CD4-positive, alpha-beta T cell (primary cell): ENCODE measurements around the gene NGF. TPM values are rescaled to one million over a fixed set of nuclear protein-coding genes. Genes with fewer than 3 reads are reported as not detected.
"Not testable (repeated sequence)": the region's sequence is repeated elsewhere in the genome, so short reads cannot be mapped to it uniquely, and the experiment has no call there.

Experiments used
- ATAC-seq: fragments of 200-7000 bp; cut with Tn5 transposase; one replicate; pipeline ENCODE4 v1.10.0; 2022; ENCODE audit warnings: mild to moderate bottlenecking; ENCODE audit not compliant: poor library complexity
- CTCF ChIA-PET: fragments of 350-600 bp; sonication (Branson Sonifier 250); formaldehyde crosslinking; loops from one replicate; lab custom pipeline; 2021; ENCODE audit warnings: antibody characterized with exemption, inconsistent platforms; lab: Charles Lee
- POLR2A ChIA-PET: fragments of 350-600 bp; sonication (Branson Sonifier 250); formaldehyde crosslinking; loops from one replicate; lab custom pipeline; 2021; ENCODE audit warnings: antibody characterized with exemption, inconsistent platforms; lab: Charles Lee
- DNase-seq, 14 experiments: peaks; one replicate each; pipeline ENCODE4 v3.0.0-alpha.2; 2013 to 2020; ENCODE audit warnings: mixed read lengths in 2 of 14
- H3K27ac ChIP-seq, 2 donors: one replicate each; pipeline versions ENCODE4 v1.5.1 to v1.7.0; 2013; ENCODE audit warnings: low read length in 2 of 2, low read depth in 1 of 2, mild to moderate bottlenecking in 1 of 2
- H3K27me3 ChIP-seq, 2 experiments: 1 replicate in 1 of 2; 2 replicates in 1 of 2; pipeline versions ENCODE4 v1.6.1 to v1.7.0; 2013; ENCODE audit warnings: low read length in 2 of 2, control low read depth in 1 of 2, mild to moderate bottlenecking in 1 of 2, moderate library complexity in 1 of 2; ENCODE audit not compliant: insufficient read depth in 2 of 2, control insufficient read depth in 1 of 2
- H3K36me3 ChIP-seq: one replicate; pipeline ENCODE4 v1.6.1; 2013; ENCODE audit warnings: low read length, control low read depth; ENCODE audit not compliant: insufficient read depth
- H3K4me1 ChIP-seq: one replicate; pipeline ENCODE4 v1.6.1; 2013; ENCODE audit warnings: low read length, control low read depth; ENCODE audit not compliant: insufficient read depth
- H3K4me3 ChIP-seq: one replicate; pipeline ENCODE4 v1.5.1; 2013; ENCODE audit warnings: mild to moderate bottlenecking, low read length, moderate library complexity
- H3K9me3 ChIP-seq, 2 experiments: 1 replicate in 1 of 2; 2 replicates in 1 of 2; pipeline versions ENCODE4 v1.6.1 to v1.7.0; 2013; ENCODE audit warnings: low read length in 2 of 2, mild to moderate bottlenecking in 2 of 2, control low read depth in 1 of 2, moderate library complexity in 1 of 2; ENCODE audit not compliant: control insufficient read depth in 1 of 2, insufficient read depth in 1 of 2
- H3K27ac Mint-ChIP-seq: one replicate; pipeline ENCODE4 v1.8.0; 2020; ENCODE audit warnings: mixed read lengths
- H3K27me3 Mint-ChIP-seq: one replicate; pipeline ENCODE4 v1.8.0; 2021; ENCODE audit warnings: mixed read lengths
- H3K36me3 Mint-ChIP-seq: one replicate; pipeline ENCODE4 v1.8.0; 2021; ENCODE audit warnings: low read depth, mixed read lengths
- H3K4me1 Mint-ChIP-seq: one replicate; pipeline ENCODE4 v1.8.0; 2021; ENCODE audit warnings: low read depth, mixed read lengths
- H3K4me3 Mint-ChIP-seq: one replicate; pipeline ENCODE4 v1.8.0; 2020; ENCODE audit warnings: mild to moderate bottlenecking, mixed read lengths
- H3K9me3 Mint-ChIP-seq: one replicate; pipeline ENCODE4 v1.8.0; 2020; ENCODE audit warnings: mixed read lengths
- CTCF ChIP-seq: fragments of 200-600 bp; IDR thresholded peaks from one replicate; pipeline ENCODE4 v1.8.0; 2022; ENCODE audit warnings: antibody characterized with exemption, mild to moderate bottlenecking
- intact Hi-C, 2 experiments: fragments of 100-400 bp; cut with DNase I in 1 of 2; cut with micrococcal nuclease in 1 of 2; formaldehyde crosslinking; loops; one replicate each; pipeline versions ENCODE4 v1.15.1 to v1.9.0; 2023 to 2025; cut with DNase I, micrococcal nuclease
- total RNA-seq, 174 experiments: library from RNA in 2 of 174; stranded (reverse) in 2 of 174; gene quantifications; one replicate each; pipeline ENCODE4 v1.2.3 and lab custom pipeline; 2021 to 2026

The NGF gene
- total RNA-seq, 2 experiments from 2014 or later = not detected

GRCh38 chr1:115311474-115311989 is 26.5 kb downstream of the NGF start:
- Mint-ChIP-seq H3K27me3 (peaks cover 10% of the 10 kb centered on the region), H3K4me3 (no peak overlapping the region), H3K9me3 (no peaks in the 10 kb centered on the region), H3K36me3 (no peaks in the 10 kb centered on the region), H3K4me1 (no peaks in the 10 kb centered on the region), H3K27ac (no peak overlapping the region)
- H3K4me1 ChIP-seq = no peaks in the 10 kb centered on the region
- H3K4me3 ChIP-seq = no peak overlapping the region
- intact Hi-C loops = no loop called here
- H3K36me3 ChIP-seq = no peaks in the 10 kb centered on the region
- ChIA-PET POLR2A (no interaction called here), CTCF (no interaction called here)
- no peak for ATAC-seq
- no peak overlapping the region for H3K27ac ChIP-seq
- TF ChIP-seq CTCF = no peak
- no peaks in the 10 kb centered on the region for H3K9me3 ChIP-seq
- no peak for DNase-seq
- no peaks in the 10 kb centered on the region for H3K27me3 ChIP-seq

- Mint-ChIP-seq H3K27me3 (peaks cover 15% of the 10 kb centered on the region), H3K9me3 (no peaks in the 10 kb centered on the region), H3K4me1 (no peaks in the 10 kb centered on the region), H3K4me3 (no peak overlapping the region), H3K27ac (no peak overlapping the region), H3K36me3 (no peaks in the 10 kb centered on the region)
- Histone ChIP-seq H3K36me3 (no peaks in the 10 kb centered on the region), H3K27ac (no peak overlapping the region), H3K4me3 (no peak overlapping the region), H3K9me3 (no peaks in the 10 kb centered on the region), H3K4me1 (no peaks in the 10 kb centered on the region), H3K27me3 (no peaks in the 10 kb centered on the region)
- intact Hi-C loops = no loop called here
- ChIA-PET POLR2A (no interaction called here), CTCF (no interaction called here)
- no peak for ATAC-seq
- DNase-seq = no peak
- no peak for TF ChIP-seq CTCF
These were observed 27.2 kb downstream of the NGF start for GRCh38 chr1:115310581-115311473.

- intact Hi-C loops, H3K4me1 Mint-ChIP-seq, H3K4me3 Mint-ChIP-seq, CTCF ChIA-PET, H3K9me3 Mint-ChIP-seq, DNase-seq, H3K9me3 ChIP-seq, POLR2A ChIA-PET, H3K27ac ChIP-seq, H3K27me3 ChIP-seq, H3K27ac Mint-ChIP-seq, ATAC-seq, H3K4me1 ChIP-seq, H3K36me3 ChIP-seq, H3K4me3 ChIP-seq, H3K36me3 Mint-ChIP-seq: not testable (repeated sequence)
- peaks cover 17% of the 10 kb centered on the region for H3K27me3 Mint-ChIP-seq
These were observed 28.5 kb downstream of the NGF start for GRCh38 chr1:115309504-115309903.
